Breast epithelium (tissue), 3 donors: ENCODE data around the gene ANO7.

Experiments used
- CTCF ChIP-seq, 3 donors: fragments of 450-650 bp; IDR thresholded peaks; one replicate each; pipeline ENCODE4 v1.5.1; 2016 to 2017; ENCODE audit warnings: antibody characterized with exemption in 3 of 3, mild to moderate bottlenecking in 3 of 3, moderate library complexity in 3 of 3
- POLR2A ChIP-seq: fragments of 450-650 bp; IDR thresholded peaks from one replicate; pipeline ENCODE4 v1.6.1; 2016; ENCODE audit warnings: antibody characterized with exemption, mild to moderate bottlenecking, moderate library complexity
- POLR2AphosphoS5 ChIP-seq, 3 donors: sonication (generic); formaldehyde crosslinking; IDR thresholded peaks; one replicate each; pipeline ENCODE4 v1.6.1; 2017; ENCODE audit warnings: antibody characterized with exemption in 3 of 3

- no peak for TF ChIP-seq CTCF (IDR thresholded peaks at IDR 0.05)
- no peak for TF ChIP-seq POLR2A
- no peak for TF ChIP-seq POLR2AphosphoS5 (IDR thresholded peaks at IDR 0.05)
Measured at GRCh38 chr2:241219030-241219382, 30.5 kb downstream of the ANO7 start.
